ENCODE measurements around the gene IRGC.
A peak's percentile ranks its signal among the peaks of the same experiment; 100 is the strongest.
"Not testable (repeated sequence)": the region's sequence is repeated elsewhere in the genome, so short reads cannot be mapped to it uniquely, and the experiment has no call there.

IRGC gene

DNA sequence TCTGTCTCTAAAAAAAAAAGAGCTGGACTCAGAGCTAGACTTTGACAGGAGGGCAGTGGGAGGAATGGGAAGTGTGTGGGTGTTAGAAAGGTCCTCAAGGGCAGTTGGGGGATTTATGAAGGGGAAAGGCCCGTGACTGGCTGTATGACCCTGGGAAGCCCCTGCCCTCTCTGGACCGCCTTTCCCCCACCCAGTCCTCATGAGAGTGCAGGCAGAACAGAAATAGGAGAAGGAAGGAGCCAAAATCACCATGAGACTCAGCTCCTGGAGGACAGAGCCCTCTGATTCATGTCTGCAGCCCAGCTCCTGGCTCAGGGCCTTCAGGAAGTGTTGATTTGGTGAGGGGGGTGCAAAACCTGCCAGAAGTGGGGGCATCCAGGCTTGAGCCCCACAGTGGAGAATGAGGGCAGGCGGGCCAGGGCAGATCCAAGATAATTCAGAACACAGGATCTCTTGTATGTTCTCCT is 47.6 kb downstream of the IRGC start:
- Histone ChIP-seq H3K36me3 (ENCODE audit: low read length) (0 out of 2 replicates have a peak, but pooled peaks cover 2% of the 10 kb centered on the region), H3K9me3 (ENCODE audit: insufficient read depth, low read length) (no peaks in the 10 kb centered on the region), H2AFZ (ENCODE audit: low read depth, low read length, severe bottlenecking) (no peak overlapping the region), H3K9me2 (replicated peaks; ENCODE audit: insufficient read depth, low read length) (no peaks in the 10 kb centered on the region), H3K9ac (ENCODE audit: low read length) (0 out of 2 replicates have a peak overlapping the region, but pooled peaks have one; percentile 7), H3K4me3 (ENCODE audit: insufficient read depth, low read length, poor library complexity, severe bottlenecking) (no peak overlapping the region), H3K27ac (ENCODE audit: low read depth, low read length) (peak overlapping the region; percentile 40), H3K79me2 (ENCODE audit: insufficient read depth, low read length) (no peaks in the 10 kb centered on the region), H3K4me2 (ENCODE audit: low read depth, low read length, poor library complexity, severe bottlenecking) (no peak overlapping the region), H3K27me3 (ENCODE audit: low read length) (no peaks in the 10 kb centered on the region), H4K20me1 (ENCODE audit: low read depth, low read length) (no peaks in the 10 kb centered on the region), H3F3A (ENCODE audit: insufficient read depth) (peaks cover 31% of the 10 kb centered on the region)
- TF ChIP-seq, protein P1, sequence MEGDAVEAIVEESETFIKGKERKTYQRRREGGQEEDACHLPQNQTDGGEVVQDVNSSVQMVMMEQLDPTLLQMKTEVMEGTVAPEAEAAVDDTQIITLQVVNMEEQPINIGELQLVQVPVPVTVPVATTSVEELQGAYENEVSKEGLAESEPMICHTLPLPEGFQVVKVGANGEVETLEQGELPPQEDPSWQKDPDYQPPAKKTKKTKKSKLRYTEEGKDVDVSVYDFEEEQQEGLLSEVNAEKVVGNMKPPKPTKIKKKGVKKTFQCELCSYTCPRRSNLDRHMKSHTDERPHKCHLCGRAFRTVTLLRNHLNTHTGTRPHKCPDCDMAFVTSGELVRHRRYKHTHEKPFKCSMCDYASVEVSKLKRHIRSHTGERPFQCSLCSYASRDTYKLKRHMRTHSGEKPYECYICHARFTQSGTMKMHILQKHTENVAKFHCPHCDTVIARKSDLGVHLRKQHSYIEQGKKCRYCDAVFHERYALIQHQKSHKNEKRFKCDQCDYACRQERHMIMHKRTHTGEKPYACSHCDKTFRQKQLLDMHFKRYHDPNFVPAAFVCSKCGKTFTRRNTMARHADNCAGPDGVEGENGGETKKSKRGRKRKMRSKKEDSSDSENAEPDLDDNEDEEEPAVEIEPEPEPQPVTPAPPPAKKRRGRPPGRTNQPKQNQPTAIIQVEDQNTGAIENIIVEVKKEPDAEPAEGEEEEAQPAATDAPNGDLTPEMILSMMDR (IDR thresholded peaks at IDR 0.05; ENCODE audit: insufficient read depth, low read length, poor library complexity, severe bottlenecking) = no peak
- TF ChIP-seq EZH2phosphoT487 (conservative IDR thresholded peaks at IDR 0.05; ENCODE audit: low read length) = no peak

DNA sequence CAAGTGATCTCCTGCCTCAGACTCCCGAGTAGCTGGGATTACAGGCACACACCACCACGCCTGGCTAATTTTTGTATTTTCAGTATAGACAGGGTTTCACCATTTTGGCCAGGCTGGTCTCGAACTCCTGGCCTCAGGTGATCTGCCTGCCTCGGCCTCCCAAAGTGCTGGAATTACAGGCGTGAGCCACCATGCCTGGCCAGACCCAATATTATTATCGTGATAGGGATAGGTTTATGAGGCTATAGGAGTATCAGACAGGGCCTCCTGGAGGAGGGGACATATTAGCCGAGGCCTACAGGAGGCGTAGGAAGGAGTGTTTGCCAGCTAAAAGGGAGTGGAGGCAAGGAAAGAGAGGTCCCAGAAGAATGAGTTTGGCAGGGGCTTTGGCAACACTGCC is 48.8 kb downstream of the IRGC start:
- Histone ChIP-seq H3K27ac (ENCODE audit: low read depth, low read length) (peak overlapping the region; percentile 99), H3F3A (ENCODE audit: insufficient read depth) (peaks cover 24% of the 10 kb centered on the region), H3K9ac (ENCODE audit: low read length) (peak overlapping the region; percentile 69)
- not testable (repeated sequence) for H3K9me2 ChIP-seq (replicated peaks; ENCODE audit: insufficient read depth, low read length); H4K20me1 ChIP-seq (ENCODE audit: low read depth, low read length); H3K4me3 ChIP-seq (ENCODE audit: insufficient read depth, low read length, poor library complexity, severe bottlenecking); H2AFZ ChIP-seq (ENCODE audit: low read depth, low read length, severe bottlenecking); H3K36me3 ChIP-seq (ENCODE audit: low read length); H3K27me3 ChIP-seq (ENCODE audit: low read length); H3K9me3 ChIP-seq (ENCODE audit: insufficient read depth, low read length); H3K79me2 ChIP-seq (ENCODE audit: insufficient read depth, low read length); H3K4me2 ChIP-seq (ENCODE audit: low read depth, low read length, poor library complexity, severe bottlenecking)

DNA sequence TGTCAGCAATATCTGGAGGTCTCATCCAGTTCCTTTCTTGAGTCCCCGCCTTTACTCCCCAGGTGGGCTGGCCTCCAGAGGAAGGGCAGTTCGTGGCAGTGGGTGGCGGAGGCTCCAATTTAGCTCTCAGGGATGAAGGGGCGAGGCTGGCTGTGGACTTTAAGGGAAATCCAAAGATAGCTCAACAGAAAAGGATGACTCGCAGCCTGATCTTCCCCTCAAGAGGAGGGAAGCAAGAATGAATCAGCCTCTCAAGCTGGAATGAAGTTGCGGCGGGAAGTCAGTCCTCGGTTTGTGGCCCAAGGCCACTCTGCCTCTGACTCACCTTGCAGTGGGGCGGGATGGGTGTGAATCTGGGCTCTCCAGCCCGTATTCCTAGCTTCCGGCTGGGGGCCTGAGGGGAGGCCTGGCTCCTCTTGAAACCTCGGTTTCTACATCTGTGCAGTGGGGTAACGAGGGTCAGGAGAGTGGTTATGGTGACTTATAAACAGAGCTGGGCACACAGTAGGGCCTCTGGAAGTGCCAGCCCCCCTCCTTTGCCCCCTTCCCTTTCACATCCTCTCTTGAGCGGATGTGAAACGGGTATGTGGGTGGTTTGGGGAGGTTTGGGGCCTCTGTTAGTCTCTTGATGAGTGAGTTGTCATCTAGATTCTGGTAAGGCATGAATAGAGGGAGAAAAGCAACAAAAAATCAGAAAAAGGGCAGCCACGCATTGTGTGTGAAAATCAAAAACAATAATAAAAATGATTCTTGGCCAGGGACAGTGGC is 49.4 kb downstream of the IRGC start:
- Histone ChIP-seq H3F3A (ENCODE audit: insufficient read depth) (peaks cover 23% of the 10 kb centered on the region), H3K79me2 (ENCODE audit: insufficient read depth, low read length) (no peaks in the 10 kb centered on the region), H3K9ac (ENCODE audit: low read length) (peak overlapping the region; percentile 69), H3K36me3 (ENCODE audit: low read length) (0 out of 2 replicates have a peak, but pooled peaks cover 2% of the 10 kb centered on the region), H3K9me3 (ENCODE audit: insufficient read depth, low read length) (no peaks in the 10 kb centered on the region), H3K9me2 (replicated peaks; ENCODE audit: insufficient read depth, low read length) (no peaks in the 10 kb centered on the region), H4K20me1 (ENCODE audit: low read depth, low read length) (no peaks in the 10 kb centered on the region), H3K4me3 (ENCODE audit: insufficient read depth, low read length, poor library complexity, severe bottlenecking) (no peak overlapping the region), H3K27me3 (ENCODE audit: low read length) (no peaks in the 10 kb centered on the region), H3K4me2 (ENCODE audit: low read depth, low read length, poor library complexity, severe bottlenecking) (peak overlapping the region; percentile 80), H2AFZ (ENCODE audit: low read depth, low read length, severe bottlenecking) (no peak overlapping the region), H3K27ac (ENCODE audit: low read depth, low read length) (peak overlapping the region; percentile 99)
- no peak for TF ChIP-seq EZH2phosphoT487 (conservative IDR thresholded peaks at IDR 0.05; ENCODE audit: low read length)

DNA sequence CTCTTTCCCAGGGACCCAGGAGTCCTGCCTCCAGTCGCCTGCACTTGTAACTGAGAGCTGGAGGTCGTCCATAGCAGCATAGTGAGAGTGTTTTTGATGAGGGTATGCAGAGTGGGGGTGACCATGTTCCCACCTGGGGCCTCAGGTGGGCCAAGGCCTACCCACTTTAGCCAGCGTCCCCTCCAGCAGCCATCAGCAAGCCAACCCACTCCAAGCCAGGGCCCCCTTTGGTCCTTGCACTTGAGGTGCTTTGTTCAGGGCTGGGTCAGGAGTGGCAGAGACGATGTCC is 50.8 kb downstream of the IRGC start:
- Histone ChIP-seq H3K4me2 (ENCODE audit: low read depth, low read length, poor library complexity, severe bottlenecking) (peak overlapping the region; percentile 80), H3K4me3 (ENCODE audit: insufficient read depth, low read length, poor library complexity, severe bottlenecking) (no peak overlapping the region), H3K36me3 (ENCODE audit: low read length) (0 out of 2 replicates have a peak, but pooled peaks cover 2% of the 10 kb centered on the region), H3K9me3 (ENCODE audit: insufficient read depth, low read length) (no peaks in the 10 kb centered on the region), H3K27me3 (ENCODE audit: low read length) (no peaks in the 10 kb centered on the region), H3K9me2 (replicated peaks; ENCODE audit: insufficient read depth, low read length) (no peaks in the 10 kb centered on the region), H3K79me2 (ENCODE audit: insufficient read depth, low read length) (no peaks in the 10 kb centered on the region), H4K20me1 (ENCODE audit: low read depth, low read length) (no peaks in the 10 kb centered on the region; the same call in 1 of the 2 replicates), H3F3A (ENCODE audit: insufficient read depth) (peaks cover 23% of the 10 kb centered on the region), H2AFZ (ENCODE audit: low read depth, low read length, severe bottlenecking) (no peak overlapping the region), H3K9ac (ENCODE audit: low read length) (peak overlapping the region; percentile 69), H3K27ac (ENCODE audit: low read depth, low read length) (peak overlapping the region; percentile 99)
- no peak for TF ChIP-seq EZH2phosphoT487 (conservative IDR thresholded peaks at IDR 0.05; ENCODE audit: low read length)
- TF ChIP-seq, protein P1 (IDR thresholded peaks at IDR 0.05; ENCODE audit: insufficient read depth, low read length, poor library complexity, severe bottlenecking) = no peak

All from SU-DHL-6 (cell line).